ENCODE data around the gene FBRS.
"Not testable (repeated sequence)": the region's sequence is repeated elsewhere in the genome, so short reads cannot be mapped to it uniquely, and the experiment has no call there.

Gene FBRS

GRCh38 chr16:30698139-30698815 is 40.0 kb downstream of the FBRS start:
- DNase-seq (ENCODE audit: low read depth in 2 of 2): peak; percentile 98

DNA sequence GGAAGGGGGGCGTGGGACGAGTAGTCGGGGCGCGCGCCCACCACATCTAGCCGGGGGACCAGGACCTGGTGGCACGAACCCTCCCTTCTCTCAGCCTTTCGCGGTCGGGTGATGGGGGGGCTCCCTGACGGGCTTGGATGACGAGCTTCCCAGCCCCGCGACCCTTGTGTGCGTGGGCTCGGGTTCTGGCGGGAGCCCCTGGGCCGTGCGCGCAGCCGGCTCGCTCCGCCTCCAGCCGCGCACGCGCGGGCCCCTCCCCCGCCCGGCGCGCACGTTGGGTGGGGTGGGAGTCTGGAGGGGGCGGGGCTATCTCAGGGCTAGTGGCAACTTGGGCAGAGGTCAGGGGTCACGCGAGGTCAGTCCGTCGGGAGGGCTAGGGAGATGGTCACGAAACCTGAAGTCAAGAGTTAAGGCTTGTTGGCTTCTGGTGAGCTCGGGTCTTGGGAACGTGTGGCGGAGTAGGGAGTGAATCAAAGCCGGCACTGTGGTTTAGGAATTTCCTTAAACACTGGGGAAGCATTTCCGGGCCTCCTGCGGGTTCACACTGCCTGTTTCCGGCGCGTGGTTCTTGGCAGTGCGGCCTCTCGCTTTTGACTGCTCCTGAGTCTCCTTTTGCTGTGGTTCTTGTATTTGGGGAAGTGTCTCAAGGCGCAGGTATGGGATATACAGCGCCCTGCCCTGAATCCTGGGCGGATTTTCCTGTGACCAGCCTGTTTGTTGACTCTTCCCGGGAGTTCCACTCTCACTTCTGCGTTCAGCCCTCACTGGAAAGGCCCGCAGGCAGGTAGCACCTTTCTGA is 40.8 kb downstream of the FBRS start, which contains the start of gene SRCAP:
Gene SRCAP, plus strand, starts transcription at position 356 of the 799 bp plus-strand sequence. CDS start 1,654 bp downstream, outside the sequence.
- peak; percentile 77 to 89 for DNase-seq (ENCODE audit: low read depth in 2 of 2)

DNA sequence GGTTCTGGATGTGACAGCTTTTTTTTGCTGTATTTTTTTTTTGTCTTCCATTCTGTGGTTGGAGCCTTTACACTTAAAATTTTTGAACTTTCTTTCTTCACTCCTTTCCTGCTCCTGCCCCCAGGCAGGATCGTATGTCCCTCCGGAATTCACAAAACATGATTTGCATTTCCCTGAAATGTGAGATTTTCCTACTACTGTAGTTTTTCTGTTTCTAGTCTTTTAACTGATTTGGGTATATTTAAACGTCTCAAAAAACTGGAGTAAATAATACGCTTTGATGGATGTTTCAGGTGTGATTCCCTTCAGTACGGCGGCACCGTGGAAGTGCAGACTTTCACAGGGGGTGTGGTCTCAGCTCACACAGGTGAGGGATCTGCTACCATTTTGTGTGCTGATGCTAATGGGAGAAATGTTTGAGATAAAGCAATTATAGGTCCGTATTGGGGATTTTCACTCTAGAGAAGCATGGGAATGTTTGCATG is 41.4 kb downstream of the FBRS start:
- no peak for DNase-seq (ENCODE audit: low read depth in 2 of 2)

DNA sequence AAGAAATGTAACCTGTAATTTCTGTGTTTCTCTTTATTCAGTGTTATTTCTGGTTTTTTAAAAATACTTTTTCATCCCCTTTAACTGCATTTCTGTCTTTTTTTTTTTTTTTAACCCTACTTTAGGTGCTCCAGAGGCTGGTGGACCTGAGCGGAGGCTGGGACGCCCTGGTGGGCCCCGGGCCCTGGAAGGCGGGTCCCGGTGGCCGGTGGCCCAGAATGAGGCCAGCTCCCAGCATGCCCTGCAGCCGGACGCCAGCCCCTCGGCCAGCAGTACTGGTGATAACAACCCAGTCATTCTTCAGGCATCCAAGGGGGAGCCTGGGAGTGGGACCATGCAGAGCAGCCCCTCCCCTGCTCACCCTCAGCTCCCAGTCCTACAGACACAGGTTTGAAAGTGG is 42.3 kb downstream of the FBRS start:
- DNase-seq (ENCODE audit: low read depth in 2 of 2): no peak

GRCh38 chr16:30700971-30701370 is 42.7 kb downstream of the FBRS start:
- no peak for DNase-seq (ENCODE audit: low read depth in 2 of 2)

DNA sequence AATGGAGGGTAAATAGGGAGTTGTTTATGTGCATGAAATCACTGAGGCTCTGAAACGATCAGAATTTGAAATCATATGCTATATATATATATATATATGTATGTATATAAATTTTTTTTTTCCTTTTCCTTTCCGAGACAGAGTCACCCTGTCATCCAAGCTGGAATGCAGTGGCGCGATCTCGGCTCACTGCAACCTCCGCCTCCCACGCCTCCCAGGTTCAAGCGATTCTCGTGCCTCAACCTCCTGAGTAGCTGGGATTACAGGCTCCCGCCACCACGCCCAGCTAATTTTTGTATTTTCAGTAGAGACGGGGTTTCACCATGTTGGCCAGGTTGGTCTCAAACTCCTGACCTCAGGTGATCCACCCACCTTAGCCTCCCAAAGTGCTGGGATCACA is 44.8 kb downstream of the FBRS start:
- DNase-seq (ENCODE audit: low read depth in 2 of 2): not testable (repeated sequence)

DNA sequence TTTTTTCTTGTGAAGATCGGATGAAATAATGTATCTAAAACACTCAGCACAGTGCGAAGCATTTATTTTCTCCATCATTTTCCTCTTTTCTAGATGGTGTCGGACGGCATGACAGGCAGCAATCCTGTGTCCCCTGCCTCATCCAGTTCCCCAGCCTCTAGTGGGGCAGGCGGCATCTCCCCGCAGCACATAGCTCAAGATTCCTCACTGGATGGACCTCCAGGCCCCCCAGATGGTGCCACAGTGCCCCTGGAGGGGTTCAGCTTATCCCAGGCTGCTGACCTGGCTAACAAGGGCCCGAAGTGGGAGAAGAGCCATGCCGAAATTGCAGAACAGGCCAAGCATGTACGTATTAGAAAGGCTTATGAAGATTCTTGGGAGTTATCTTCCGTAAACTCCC is 45.7 kb downstream of the FBRS start:
- DNase-seq (ENCODE audit: low read depth in 2 of 2): no peak

DNA sequence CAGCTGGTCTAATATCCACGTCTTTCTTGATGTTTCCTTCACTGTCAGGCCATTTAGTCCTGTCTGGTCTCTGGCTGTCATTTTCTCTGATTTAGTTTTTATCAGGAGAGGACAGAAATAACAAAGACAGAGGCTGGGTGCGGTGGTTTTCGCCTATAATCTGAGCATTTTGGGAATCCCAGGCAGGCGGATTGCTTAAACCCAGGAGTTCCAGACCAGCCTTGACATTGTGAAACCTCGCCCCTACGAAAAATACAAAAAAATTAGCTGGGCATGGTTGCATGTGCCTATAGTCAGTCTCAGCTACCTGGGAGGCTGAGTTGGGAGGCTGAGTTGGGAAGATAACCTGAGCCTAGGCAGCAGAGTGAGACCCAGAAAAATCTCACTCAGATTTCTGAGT is 47.8 kb downstream of the FBRS start:
- no peak for DNase-seq (ENCODE audit: low read depth in 2 of 2)

GRCh38 chr16:30710971-30711370 is 52.7 kb downstream of the FBRS start:
- no peak for DNase-seq (ENCODE audit: low read depth in 2 of 2)

GRCh38 chr16:30711712-30712111 is 53.5 kb downstream of the FBRS start:
- no peak for DNase-seq (ENCODE audit: low read depth in 2 of 2)

DNA sequence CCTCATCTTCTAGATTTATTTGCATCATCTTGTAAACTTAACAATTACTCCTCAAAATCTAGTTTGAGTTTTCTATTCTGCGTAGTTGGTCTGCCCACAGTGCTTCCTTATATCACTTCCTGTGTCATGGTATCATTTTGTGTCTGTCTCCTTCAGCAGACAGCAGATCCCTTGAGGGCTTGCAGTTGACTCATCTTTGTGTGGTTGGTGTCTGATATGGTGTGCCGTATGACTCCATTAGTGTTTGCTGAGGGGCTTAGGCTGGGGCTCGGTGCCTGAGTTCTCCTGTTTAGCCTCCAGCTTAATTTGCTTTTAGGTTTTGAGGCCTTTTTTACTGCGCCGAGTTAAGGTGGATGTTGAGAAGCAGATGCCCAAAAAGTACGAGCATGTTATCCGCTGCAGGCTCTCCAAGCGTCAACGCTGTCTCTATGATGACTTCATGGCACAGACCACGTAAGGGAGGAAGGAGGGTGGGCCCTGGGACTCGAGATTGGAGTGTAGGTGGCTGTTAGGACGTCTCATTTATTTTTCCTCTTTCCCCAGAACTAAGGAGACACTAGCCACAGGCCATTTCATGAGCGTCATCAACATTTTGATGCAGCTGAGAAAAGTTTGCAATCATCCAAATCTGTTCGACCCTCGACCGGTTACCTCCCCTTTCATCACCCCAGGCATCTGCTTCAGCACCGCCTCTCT is 57.7 kb downstream of the FBRS start:
- DNase-seq (ENCODE audit: low read depth in 2 of 2): peak in 1 of 2 experiments; percentile 17

DNA sequence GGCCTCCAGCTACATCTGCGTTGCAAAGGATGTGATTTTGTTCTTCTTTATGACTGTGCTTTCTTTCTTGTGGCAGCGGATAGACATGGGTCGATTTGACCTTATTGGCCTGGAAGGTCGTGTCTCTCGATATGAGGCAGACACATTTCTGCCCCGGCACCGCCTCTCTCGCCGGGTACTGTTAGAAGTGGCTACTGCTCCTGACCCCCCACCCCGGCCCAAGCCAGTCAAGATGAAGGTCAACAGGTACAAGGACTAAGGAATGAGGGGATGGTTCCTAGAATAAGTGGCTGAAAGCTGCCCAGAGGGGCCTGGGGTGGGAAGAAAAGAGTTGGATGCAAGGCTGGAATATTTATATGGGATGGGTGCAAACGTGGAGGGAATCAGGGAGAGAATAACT is 61.9 kb downstream of the FBRS start:
- no peak for DNase-seq (ENCODE audit: low read depth in 2 of 2)
